Measurements from ENCODE around the gene NLK. TPM values are rescaled to one million over a fixed set of nuclear protein-coding genes. Genes with fewer than 3 reads are reported as not detected.

NLK gene
- total RNA-seq, 1 experiment from 2014 or later: 12.8 TPM

GRCh38 chr17:28055546-28056275 is 13.2 kb downstream of the NLK start:
- ChIA-PET RAD21 (ENCODE audit: low non-redundant PET in 1 of 2, low total read pairs in 2 of 2, uncharacterized antibody in 2 of 2, unreplicated experiment in 2 of 2) (no interaction called here), POLR2A (interaction anchor here (2.2 kb wide), 1 partner anchor 15 kb away, joined by 8 read pairs; no protein-coding TSS in a partner anchor), CTCF (interaction anchor here (2.1 kb wide), 1 partner anchor 196 kb away, joined by 4 read pairs; no protein-coding TSS in a partner anchor)
- Histone ChIP-seq H3K9me3 (ENCODE audit: control insufficient read depth in 1 of 2, insufficient read depth in 1 of 2, low read depth in 1 of 2, low read length in 2 of 2) (no peaks in the 10 kb centered on the region), H3K27me3 (ENCODE audit: insufficient read depth, low read length) (no peaks in the 10 kb centered on the region), H3K4me1 (ENCODE audit: control insufficient read depth in 1 of 2, insufficient read depth in 2 of 2, low read length in 2 of 2) (no peaks in the 10 kb centered on the region), H3K27ac (ENCODE audit: low read depth, low read length) (no peak overlapping the region), H3K36me3 (ENCODE audit: control insufficient read depth in 1 of 2, insufficient read depth in 2 of 2, low read length in 2 of 2) (no peaks in the 10 kb centered on the region), H3K9me2 (ENCODE audit: insufficient read depth) (no peaks in the 10 kb centered on the region), H4K20me1 (ENCODE audit: insufficient read depth) (no peaks in the 10 kb centered on the region), H3K79me2 (ENCODE audit: insufficient read depth, low read length) (peaks cover 49% of the 10 kb centered on the region), H2AFZ (ENCODE audit: low read depth, low read length, poor library complexity, severe bottlenecking) (no peak overlapping the region), H3K4me3 (replicated peaks in 1 of 2; ENCODE audit: low read depth in 1 of 2, low read length in 2 of 2) (no peak overlapping the region), H3K4me2 (ENCODE audit: low read length) (no peak overlapping the region), H3K9ac (ENCODE audit: low read length) (no peak overlapping the region)
- intact Hi-C loops (cut with micrococcal nuclease): no loop called here
- TF ChIP-seq SIN3A (IDR thresholded peaks at IDR 0.05; ENCODE audit: low read depth) (no peak), SP1 (IDR thresholded peaks at IDR 0.05; ENCODE audit: low read depth) (no peak), EZH2 (IDR thresholded peaks at IDR 0.05) (no peak), ELF1 (IDR thresholded peaks at IDR 0.05; ENCODE audit: borderline replicate concordance, low read depth) (no peak), REST (IDR thresholded peaks at IDR 0.05; ENCODE audit: low read depth) (no peak), ZFX (IDR thresholded peaks at IDR 0.05) (no peak), ATF3 (IDR thresholded peaks at IDR 0.05) (no peak)
- ATAC-seq: no peak
- BruUV-seq (replicated peaks): no TSS peak
- DNase-seq (ENCODE audit: low read depth, low spot score): no peak

Data from HCT116 (cell line).